MM.1S (cell line): ENCODE data around the gene SIGLEC14.

Experiments used
- CTCF ChIP-seq: fragments of 300-600 bp; sonication (generic); IDR thresholded peaks from 2 replicates; pipeline ENCODE4 v1.5.1; 2016; ENCODE audit warnings: antibody characterized with exemption, low read length, mixed read lengths
- EZH2 ChIP-seq: fragments of 300-600 bp; sonication (generic); optimal IDR thresholded peaks from 2 replicates; pipeline ENCODE3; 2017; ENCODE audit warnings: low read depth, mild to moderate bottlenecking, antibody characterized with exemption, low read length, mixed read lengths

- TF ChIP-seq CTCF (no peak), EZH2 (no peak)
These were observed 31.8 kb downstream of the SIGLEC14 start for GRCh38 chr19:51614789-51615188.
